ENCODE measurements around the gene PGBD5.

- TF ChIP-seq RARB (CRISPR knock-in tag; IDR thresholded peaks at IDR 0.05) (no peak), ARNTL (CRISPR knock-in tag; IDR thresholded peaks at IDR 0.05; ENCODE audit: borderline replicate concordance, low read depth) (no peak), TSHZ2 (CRISPR knock-in tag; IDR thresholded peaks at IDR 0.05) (no peak), ESRRG (CRISPR knock-in tag; IDR thresholded peaks at IDR 0.05) (no peak)
These were observed 145.2 kb downstream of the PGBD5 start for GRCh38 chr1:230280906-230281413.

Measured in SK-N-SH treated with all-trans-retinoic acid at 6 μM for 48 hours (cell line).